Adrenal gland (tissue), 5 donors: ENCODE data around the gene SSH2.

ENCODE experiments used
- CTCF ChIP-seq, 6 experiments: fragments of 450-650 bp in 4 of 6; fragments of 200-600 bp in 2 of 6; sonication (generic) in 1 of 6; IDR thresholded peaks; 1 replicate in 5 of 6; 2 replicates in 1 of 6; pipeline versions ENCODE4 v1.5.1 to v1.8.0; 2016 to 2021; ENCODE audit warnings: antibody characterized with exemption in 6 of 6, mild to moderate bottlenecking in 2 of 6, moderate library complexity in 1 of 6
- POLR2A ChIP-seq, 2 donors: fragments of 450-650 bp; IDR thresholded peaks; one replicate each; pipeline ENCODE4 v1.6.1; 2017; ENCODE audit warnings: antibody characterized with exemption in 2 of 2, mild to moderate bottlenecking in 2 of 2, moderate library complexity in 1 of 2
- donor health status: DM: no; HTN: no; CAD: no.

- TF ChIP-seq CTCF (IDR thresholded peaks at IDR 0.05) (no peak), POLR2A (IDR thresholded peaks at IDR 0.05) (peak in 1 of 2 donors; percentile 64)
These were observed 314.3 kb downstream of the SSH2 start for GRCh38 chr17:29615492-29616299.
